Mucosa of rectum (tissue), 2 donors: ENCODE measurements around the gene SH2B3.
A peak's percentile ranks its signal among the peaks of the same experiment; 100 is the strongest.

Experiments used
- H3K27ac ChIP-seq, 2 donors: one replicate each; pipeline ENCODE4 v1.7.0; 2013; ENCODE audit warnings: inconsistent platforms in 2 of 2, low read depth in 2 of 2, low read length in 2 of 2
- H3K27me3 ChIP-seq, 2 donors: one replicate each; pipeline ENCODE4 v1.7.0; 2013; ENCODE audit warnings: low read length in 2 of 2; ENCODE audit not compliant: control insufficient read depth in 2 of 2, insufficient read depth in 2 of 2
- H3K36me3 ChIP-seq, 2 donors: one replicate each; pipeline ENCODE4 v1.7.0; 2013; ENCODE audit warnings: low read length in 2 of 2; ENCODE audit not compliant: control insufficient read depth in 2 of 2, insufficient read depth in 2 of 2
- H3K4me1 ChIP-seq, 2 donors: one replicate each; pipeline ENCODE4 v1.7.0; 2013; ENCODE audit warnings: low read length in 2 of 2, mild to moderate bottlenecking in 1 of 2; ENCODE audit not compliant: control insufficient read depth in 2 of 2, insufficient read depth in 2 of 2
- H3K4me3 ChIP-seq, 2 donors: one replicate each; pipeline ENCODE4 v1.7.0; 2013; ENCODE audit warnings: low read length in 2 of 2
- H3K9ac ChIP-seq, 2 donors: one replicate each; pipeline ENCODE4 v1.7.0; 2013; ENCODE audit warnings: low read length in 2 of 2, low read depth in 1 of 2, mild to moderate bottlenecking in 1 of 2
- H3K9me3 ChIP-seq, 2 donors: one replicate each; pipeline ENCODE4 v1.7.0; 2013; ENCODE audit warnings: low read length in 2 of 2; ENCODE audit not compliant: control insufficient read depth in 2 of 2
- donor health status: healthy.
- donor health status: Normal muscosa, but diverticular disease.

Gene SH2B3

GRCh38 chr12:111434680-111435338 is 29.1 kb downstream of the SH2B3 start:
- Histone ChIP-seq H3K4me1 (peaks cover 73 to 74% of the 10 kb centered on the region in 2 donors), H3K36me3 (peaks cover 0 to 2% of the 10 kb centered on the region in 2 donors), H3K27ac (peak overlapping the region; percentile 81 to 82), H3K9me3 (no peaks in the 10 kb centered on the region), H3K4me3 (peak overlapping the region; percentile 25 to 52), H3K9ac (peak overlapping the region; percentile 44 to 65), H3K27me3 (no peaks in the 10 kb centered on the region)

- Histone ChIP-seq H3K9me3 (no peaks in the 10 kb centered on the region), H3K36me3 (peaks cover 0 to 7% of the 10 kb centered on the region in 2 donors), H3K9ac (peak overlapping the region in 1 of 2 donors; percentile 35), H3K27ac (peak overlapping the region; percentile 81 to 82), H3K4me3 (no peak overlapping the region), H3K4me1 (peaks cover 64 to 66% of the 10 kb centered on the region in 2 donors), H3K27me3 (no peaks in the 10 kb centered on the region)
Observed at GRCh38 chr12:111435661-111436201, 30.0 kb downstream of the SH2B3 start.

- H3K27ac ChIP-seq, result peak overlapping the region in 1 of 2 donors; percentile 82
- peaks cover 0 to 7% of the 10 kb centered on the region in 2 donors for H3K36me3 ChIP-seq
- no peak overlapping the region for H3K4me3 ChIP-seq
- peak overlapping the region in 1 of 2 donors; percentile 35 for H3K9ac ChIP-seq
- no peaks in the 10 kb centered on the region for H3K9me3 ChIP-seq
- no peaks in the 10 kb centered on the region for H3K27me3 ChIP-seq
- H3K4me1 ChIP-seq, result peaks cover 60 to 62% of the 10 kb centered on the region in 2 donors
Observed at GRCh38 chr12:111436266-111436665, 30.5 kb downstream of the SH2B3 start.

- H3K9ac ChIP-seq, result no peak overlapping the region
Observed at GRCh38 chr12:111436811-111437210, 31.1 kb downstream of the SH2B3 start.

GRCh38 chr12:111437816-111438454 is 32.2 kb downstream of the SH2B3 start:
- H3K9ac ChIP-seq, result no peak overlapping the region
- H3K27ac ChIP-seq, result peak overlapping the region; percentile 23 to 52
- H3K27me3 ChIP-seq, result no peaks in the 10 kb centered on the region
- no peaks in the 10 kb centered on the region for H3K9me3 ChIP-seq
- peaks cover 2 to 11% of the 10 kb centered on the region in 2 donors for H3K36me3 ChIP-seq
- no peak overlapping the region for H3K4me3 ChIP-seq
- H3K4me1 ChIP-seq, result peaks cover 60 to 61% of the 10 kb centered on the region in 2 donors

More at GRCh38 chr12:111436811-111437210, 31.1 kb downstream of the SH2B3 start:
- H3K4me3 ChIP-seq, result no peak overlapping the region
- peaks cover 0 to 7% of the 10 kb centered on the region in 2 donors for H3K36me3 ChIP-seq
- no peak overlapping the region for H3K27ac ChIP-seq
- H3K27me3 ChIP-seq, result no peaks in the 10 kb centered on the region
- H3K4me1 ChIP-seq, result peaks cover 58 to 59% of the 10 kb centered on the region in 2 donors
- no peaks in the 10 kb centered on the region for H3K9me3 ChIP-seq

- no peak overlapping the region for H3K4me3 ChIP-seq
- peaks cover 59 to 60% of the 10 kb centered on the region in 2 donors for H3K4me1 ChIP-seq
- H3K9me3 ChIP-seq, result no peaks in the 10 kb centered on the region
- peaks cover 2 to 11% of the 10 kb centered on the region in 2 donors for H3K36me3 ChIP-seq
- peak overlapping the region; percentile 23 to 52 for H3K27ac ChIP-seq
- H3K27me3 ChIP-seq, result no peaks in the 10 kb centered on the region
- no peak overlapping the region for H3K9ac ChIP-seq
Observed at GRCh38 chr12:111438481-111438880, 32.8 kb downstream of the SH2B3 start.

GRCh38 chr12:111439657-111440151 is 34.0 kb downstream of the SH2B3 start:
- Histone ChIP-seq H3K27me3 (no peaks in the 10 kb centered on the region), H3K27ac (no peak overlapping the region), H3K9me3 (no peaks in the 10 kb centered on the region), H3K4me3 (no peak overlapping the region), H3K9ac (peak overlapping the region in 1 of 2 donors; percentile 24), H3K4me1 (peaks cover 55 to 56% of the 10 kb centered on the region in 2 donors), H3K36me3 (peaks cover 2 to 9% of the 10 kb centered on the region in 2 donors)

- Histone ChIP-seq H3K9ac (peak overlapping the region in 1 of 2 donors; percentile 24), H3K27me3 (no peaks in the 10 kb centered on the region), H3K36me3 (peaks cover 2 to 10% of the 10 kb centered on the region in 2 donors), H3K27ac (no peak overlapping the region), H3K4me1 (peaks cover 55% of the 10 kb centered on the region in 2 donors), H3K4me3 (no peak overlapping the region), H3K9me3 (no peaks in the 10 kb centered on the region)
Observed at GRCh38 chr12:111440152-111440551, 34.4 kb downstream of the SH2B3 start.

- H3K4me1 ChIP-seq, result peaks cover 55% of the 10 kb centered on the region in 2 donors
- no peaks in the 10 kb centered on the region for H3K9me3 ChIP-seq
- no peak overlapping the region for H3K9ac ChIP-seq
- peaks cover 2 to 13% of the 10 kb centered on the region in 2 donors for H3K36me3 ChIP-seq
- H3K4me3 ChIP-seq, result no peak overlapping the region
- no peak overlapping the region for H3K27ac ChIP-seq
- no peaks in the 10 kb centered on the region for H3K27me3 ChIP-seq
Observed at GRCh38 chr12:111440631-111441030, 34.9 kb downstream of the SH2B3 start.
